WTC11 (cell line): ENCODE measurements around the gene TMEM121. TPM values are rescaled to one million over a fixed set of nuclear protein-coding genes. Genes with fewer than 3 reads are reported as not detected.

Source experiments
- ATAC-seq: fragments of 200-7000 bp; cut with Tn5 transposase; 2 replicates; pipeline ENCODE4 v1.10.0; 2021; ENCODE audit warnings: mild to moderate bottlenecking, moderate library complexity
- CTCF ChIA-PET: fragments of 300-600 bp; sonication (Branson Sonifier 250); formaldehyde crosslinking; loops from one replicate; lab custom pipeline; 2021; ENCODE audit warnings: antibody characterized with exemption; lab: Charles Lee
- POLR2A ChIA-PET: fragments of 350-600 bp; sonication (Branson Sonifier 250); formaldehyde crosslinking; loops from one replicate; lab custom pipeline; 2021; ENCODE audit warnings: antibody characterized with exemption; lab: Charles Lee
- DNase-seq: peaks from one replicate; pipeline ENCODE4 v3.0.0; 2021; ENCODE audit warnings: low spot score
- H3K27ac Mint-ChIP-seq: 2 replicates; pipeline ENCODE4 v1.8.0; 2021; ENCODE audit warnings: mixed read lengths
- H3K27me3 Mint-ChIP-seq: 2 replicates; pipeline ENCODE4 v1.8.0; 2021; ENCODE audit warnings: low read depth, mild to moderate bottlenecking, moderate library complexity, mixed read lengths
- H3K36me3 Mint-ChIP-seq: 2 replicates; pipeline ENCODE4 v1.8.0; 2021; ENCODE audit warnings: mixed read lengths
- H3K4me1 Mint-ChIP-seq: 2 replicates; pipeline ENCODE4 v1.8.0; 2022; ENCODE audit warnings: mixed read lengths
- H3K4me3 Mint-ChIP-seq: 2 replicates; pipeline ENCODE4 v1.8.0; 2021; ENCODE audit warnings: mild to moderate bottlenecking, moderate library complexity, mixed read lengths
- H3K9me3 Mint-ChIP-seq: 2 replicates; pipeline ENCODE4 v1.8.0; 2021; ENCODE audit warnings: mixed read lengths
- CREB1 ChIP-seq: sonication (generic); formaldehyde crosslinking; IDR thresholded peaks from 2 replicates; pipeline ENCODE4 v1.8.0; 2023; ENCODE audit warnings: mild to moderate bottlenecking, missing genetic modification reagents
- ESRRA ChIP-seq: sonication (generic); formaldehyde crosslinking; IDR thresholded peaks from 2 replicates; pipeline ENCODE4 v1.8.1; 2022; ENCODE audit warnings: mild to moderate bottlenecking, missing genetic modification reagents, borderline replicate concordance
- FOXJ3 ChIP-seq: sonication (generic); formaldehyde crosslinking; IDR thresholded peaks from 2 replicates; pipeline ENCODE4 v1.9.0; 2021; ENCODE audit warnings: missing genetic modification reagents, mild to moderate bottlenecking, borderline replicate concordance
- FOXK1 ChIP-seq: sonication (generic); formaldehyde crosslinking; IDR thresholded peaks from 2 replicates; pipeline ENCODE4 v1.8.0; 2022; ENCODE audit warnings: mild to moderate bottlenecking, moderate library complexity, missing genetic modification reagents
- GRHL2 ChIP-seq: fragments of 250-450 bp; sonication (Bioruptor Pico); IDR thresholded peaks from 2 replicates; pipeline ENCODE4 v1.8.0; 2022; ENCODE audit warnings: mild to moderate bottlenecking, moderate library complexity; ENCODE audit not compliant: insufficient replicate concordance, severe bottlenecking
- HMGXB4 ChIP-seq: sonication (generic); formaldehyde crosslinking; IDR thresholded peaks from 2 replicates; pipeline ENCODE4 v1.8.1; 2023; ENCODE audit warnings: mild to moderate bottlenecking, moderate library complexity, missing genetic modification reagents
- IRF2 ChIP-seq: sonication (generic); formaldehyde crosslinking; IDR thresholded peaks from 2 replicates; pipeline ENCODE4 v1.8.0; 2022; ENCODE audit warnings: low read depth, missing genetic modification reagents, borderline replicate concordance
- JUN ChIP-seq: sonication (generic); formaldehyde crosslinking; IDR thresholded peaks from 2 replicates; pipeline ENCODE4 v1.8.0; 2023; ENCODE audit warnings: mild to moderate bottlenecking, missing genetic modification reagents
- KAT7 ChIP-seq: sonication (generic); formaldehyde crosslinking; IDR thresholded peaks from 2 replicates; pipeline ENCODE4 v1.8.1; 2023; ENCODE audit warnings: missing genetic modification reagents, mild to moderate bottlenecking, borderline replicate concordance
- MYBL2 ChIP-seq: sonication (generic); formaldehyde crosslinking; IDR thresholded peaks from 2 replicates; pipeline ENCODE4 v1.8.1; 2023; ENCODE audit warnings: mild to moderate bottlenecking, moderate library complexity, missing genetic modification reagents
- NFE2L1 ChIP-seq: sonication (generic); formaldehyde crosslinking; IDR thresholded peaks from 2 replicates; pipeline ENCODE4 v1.8.1; 2023; ENCODE audit warnings: missing genetic modification reagents
- NR3C1 ChIP-seq: sonication (generic); formaldehyde crosslinking; conservative IDR thresholded peaks from 2 replicates; pipeline ENCODE4 v1.8.1; 2023; ENCODE audit warnings: low read depth, mild to moderate bottlenecking, missing genetic modification reagents
- SMAD4 ChIP-seq: sonication (generic); formaldehyde crosslinking; IDR thresholded peaks from 2 replicates; pipeline ENCODE4 v1.8.0; 2022; ENCODE audit warnings: mild to moderate bottlenecking, missing genetic modification reagents
- SOX15 ChIP-seq: fragments of 250-450 bp; sonication (Bioruptor Pico); IDR thresholded peaks from 2 replicates; pipeline ENCODE4 v1.9.0; 2021; ENCODE audit warnings: mild to moderate bottlenecking
- TEAD1 ChIP-seq: sonication (generic); formaldehyde crosslinking; IDR thresholded peaks from 2 replicates; pipeline ENCODE4 v1.8.0; 2022; ENCODE audit warnings: mild to moderate bottlenecking, missing genetic modification reagents
- USF2 ChIP-seq: sonication (generic); formaldehyde crosslinking; IDR thresholded peaks from 2 replicates; pipeline ENCODE4 v1.8.1; 2023; ENCODE audit warnings: mild to moderate bottlenecking, missing genetic modification reagents, moderate library complexity
- ZMAT4 ChIP-seq: fragments of 250-450 bp; sonication (Bioruptor Pico); IDR thresholded peaks from 2 replicates; pipeline ENCODE4 v1.9.0; 2021; ENCODE audit warnings: mild to moderate bottlenecking
- ZNF138 ChIP-seq: sonication (generic); formaldehyde crosslinking; conservative IDR thresholded peaks from 2 replicates; pipeline ENCODE4 v1.8.1; 2022; ENCODE audit warnings: mild to moderate bottlenecking, moderate library complexity, missing genetic modification reagents
- ZNF219 ChIP-seq: sonication (generic); formaldehyde crosslinking; IDR thresholded peaks from 2 replicates; pipeline ENCODE4 v1.8.0; 2023; ENCODE audit warnings: missing genetic modification reagents, mild to moderate bottlenecking, borderline replicate concordance
- ZNF263 ChIP-seq: sonication (generic); formaldehyde crosslinking; IDR thresholded peaks from 2 replicates; pipeline ENCODE4 v1.8.1; 2022; ENCODE audit warnings: low read depth, mild to moderate bottlenecking, moderate library complexity, missing genetic modification reagents
- ZNF512 ChIP-seq: sonication (generic); formaldehyde crosslinking; IDR thresholded peaks from 2 replicates; pipeline ENCODE4 v1.8.1; 2022; ENCODE audit warnings: missing genetic modification reagents, borderline replicate concordance
- ZNF532 ChIP-seq: fragments of 250-450 bp; sonication (Bioruptor Pico); IDR thresholded peaks from 2 replicates; pipeline ENCODE4 v1.9.0; 2021; ENCODE audit warnings: mild to moderate bottlenecking, borderline replicate concordance
- total RNA-seq: library from RNA; stranded (reverse); gene quantifications from 3 replicates; pipeline ENCODE4 v1.2.3, GENCODE V29; 2021

Gene TMEM121
- total RNA-seq, 1 experiment from 2014 or later, result 0.81 TPM

- ChIA-PET CTCF (no interaction called here), POLR2A (no interaction called here)
- Mint-ChIP-seq H3K4me3 (no peak overlapping the region), H3K9me3 (no peaks in the 10 kb centered on the region), H3K36me3 (no peaks in the 10 kb centered on the region), H3K27ac (no peak overlapping the region), H3K27me3 (peaks cover 8% of the 10 kb centered on the region), H3K4me1 (peaks cover 4% of the 10 kb centered on the region)
- ATAC-seq (no peak), DNase-seq (no peak)
- TF ChIP-seq NR3C1 (CRISPR knock-in tag), result no peak
- no peak for TF ChIP-seq ZNF219
- TF ChIP-seq TEAD1 (CRISPR knock-in tag), result no peak
- TF ChIP-seq HMGXB4, result no peak
- TF ChIP-seq MYBL2, result no peak
- TF ChIP-seq ZNF532, result no peak
- TF ChIP-seq FOXJ3 (CRISPR knock-in tag), result no peak
- no peak for TF ChIP-seq ZNF263
- TF ChIP-seq ESRRA (CRISPR knock-in tag), result no peak
- no peak for TF ChIP-seq ZMAT4
- TF ChIP-seq SMAD4 (CRISPR knock-in tag), result no peak
- no peak for TF ChIP-seq ZNF138 (CRISPR knock-in tag)
- TF ChIP-seq SOX15 (CRISPR knock-in tag), result no peak
Observed at GRCh38 chr14:105493921-105494605, 32.3 kb upstream of the TMEM121 start.

GRCh38 chr14:105494606-105494929 is 31.8 kb upstream of the TMEM121 start:
- ChIA-PET CTCF (no interaction called here), POLR2A (no interaction called here)
- Mint-ChIP-seq H3K4me3 (no peak overlapping the region), H3K4me1 (peaks cover under 1% of the 10 kb centered on the region), H3K9me3 (no peaks in the 10 kb centered on the region), H3K36me3 (no peaks in the 10 kb centered on the region), H3K27ac (no peak overlapping the region), H3K27me3 (peaks cover 3% of the 10 kb centered on the region)
- TF ChIP-seq NFE2L1 (CRISPR knock-in tag) (no peak), ESRRA (CRISPR knock-in tag) (no peak), JUN (CRISPR knock-in tag) (no peak), ZMAT4 (no peak), IRF2 (CRISPR knock-in tag) (no peak), CREB1 (CRISPR knock-in tag) (no peak), MYBL2 (no peak), KAT7 (no peak), GRHL2 (CRISPR knock-in tag) (no peak), FOXJ3 (CRISPR knock-in tag) (no peak), USF2 (no peak), FOXK1 (no peak), ZNF512 (CRISPR knock-in tag) (no peak)
- ATAC-seq, result no peak
- DNase-seq, result no peak
